ENCODE measurements around the gene SGCD.

GRCh38 chr5:156451505-156451904 lies 124.5 kb downstream of the SGCD start:
- no peak for TF ChIP-seq EZH2 (IDR thresholded peaks at IDR 0.05; ENCODE audit: borderline replicate concordance, low read length)
- TF ChIP-seq, protein P1, sequence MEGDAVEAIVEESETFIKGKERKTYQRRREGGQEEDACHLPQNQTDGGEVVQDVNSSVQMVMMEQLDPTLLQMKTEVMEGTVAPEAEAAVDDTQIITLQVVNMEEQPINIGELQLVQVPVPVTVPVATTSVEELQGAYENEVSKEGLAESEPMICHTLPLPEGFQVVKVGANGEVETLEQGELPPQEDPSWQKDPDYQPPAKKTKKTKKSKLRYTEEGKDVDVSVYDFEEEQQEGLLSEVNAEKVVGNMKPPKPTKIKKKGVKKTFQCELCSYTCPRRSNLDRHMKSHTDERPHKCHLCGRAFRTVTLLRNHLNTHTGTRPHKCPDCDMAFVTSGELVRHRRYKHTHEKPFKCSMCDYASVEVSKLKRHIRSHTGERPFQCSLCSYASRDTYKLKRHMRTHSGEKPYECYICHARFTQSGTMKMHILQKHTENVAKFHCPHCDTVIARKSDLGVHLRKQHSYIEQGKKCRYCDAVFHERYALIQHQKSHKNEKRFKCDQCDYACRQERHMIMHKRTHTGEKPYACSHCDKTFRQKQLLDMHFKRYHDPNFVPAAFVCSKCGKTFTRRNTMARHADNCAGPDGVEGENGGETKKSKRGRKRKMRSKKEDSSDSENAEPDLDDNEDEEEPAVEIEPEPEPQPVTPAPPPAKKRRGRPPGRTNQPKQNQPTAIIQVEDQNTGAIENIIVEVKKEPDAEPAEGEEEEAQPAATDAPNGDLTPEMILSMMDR (conservative IDR thresholded peaks at IDR 0.05 in 1 of 2, IDR thresholded peaks at IDR 0.05 in 1 of 2; ENCODE audit: extremely low read depth in 1 of 2, insufficient read depth in 1 of 2, low read depth in 1 of 2, low read length in 2 of 2) = no peak

Measured in mammary epithelial cell (primary cell).